GM12873 (cell line): Measurements from ENCODE around the gene KCNN3.
A peak's percentile ranks its signal among the peaks of the same experiment; 100 is the strongest.

ENCODE experiments used
- CTCF ChIP-seq: IDR thresholded peaks from 2 replicates; pipeline ENCODE4 v1.5.1; 2012; ENCODE audit warnings: low read depth, mild to moderate bottlenecking, moderate library complexity, low read length, control low read depth; ENCODE audit not compliant: insufficient read depth; ENCODE audit errors: missing control alignments

KCNN3 gene

GRCh38 chr1:154792899-154793298 lies 77.2 kb downstream of the KCNN3 start:
- no peak for TF ChIP-seq CTCF

- TF ChIP-seq CTCF, result peak; percentile 48
Observed at GRCh38 chr1:154791292-154792166, 78.6 kb downstream of the KCNN3 start.

GRCh38 chr1:154788886-154789285 lies 81.2 kb downstream of the KCNN3 start:
- no peak for TF ChIP-seq CTCF

DNA sequence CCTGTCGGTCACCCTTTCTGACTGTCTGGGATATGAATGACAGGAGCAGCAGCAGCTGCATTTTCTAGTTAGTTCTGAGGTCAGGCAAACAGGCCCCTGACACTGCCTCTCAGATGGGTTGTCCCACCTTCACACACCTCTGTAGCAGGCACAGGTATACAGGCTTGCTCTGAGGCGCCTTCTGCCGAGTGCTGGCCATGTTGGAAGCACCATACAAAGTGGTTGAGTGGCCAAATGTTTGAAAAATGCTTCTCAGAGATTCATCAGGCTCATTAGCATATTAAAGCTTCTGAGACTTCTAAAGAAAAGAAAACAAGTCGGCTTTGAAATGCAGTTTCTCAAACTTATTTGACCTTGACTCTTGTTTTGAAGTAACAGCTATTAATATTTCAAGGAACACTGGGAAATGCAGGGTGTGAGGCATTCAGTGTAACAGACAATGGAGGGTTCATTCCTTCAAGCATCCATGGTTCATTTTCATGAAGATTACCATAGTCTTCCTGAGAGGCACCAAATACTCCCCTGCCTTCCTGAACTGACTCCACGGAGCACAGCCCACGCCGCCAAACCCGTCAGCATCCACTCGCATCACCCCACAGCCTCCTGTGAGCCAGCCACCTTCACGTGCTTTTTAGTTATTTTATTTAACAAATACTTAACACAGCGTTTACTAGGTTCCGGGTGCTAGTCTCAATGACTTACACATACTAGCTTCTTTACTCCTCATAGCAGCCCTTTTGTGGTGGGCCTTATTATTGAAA lies 81.8 kb downstream of the KCNN3 start:
- TF ChIP-seq CTCF, result no peak

DNA sequence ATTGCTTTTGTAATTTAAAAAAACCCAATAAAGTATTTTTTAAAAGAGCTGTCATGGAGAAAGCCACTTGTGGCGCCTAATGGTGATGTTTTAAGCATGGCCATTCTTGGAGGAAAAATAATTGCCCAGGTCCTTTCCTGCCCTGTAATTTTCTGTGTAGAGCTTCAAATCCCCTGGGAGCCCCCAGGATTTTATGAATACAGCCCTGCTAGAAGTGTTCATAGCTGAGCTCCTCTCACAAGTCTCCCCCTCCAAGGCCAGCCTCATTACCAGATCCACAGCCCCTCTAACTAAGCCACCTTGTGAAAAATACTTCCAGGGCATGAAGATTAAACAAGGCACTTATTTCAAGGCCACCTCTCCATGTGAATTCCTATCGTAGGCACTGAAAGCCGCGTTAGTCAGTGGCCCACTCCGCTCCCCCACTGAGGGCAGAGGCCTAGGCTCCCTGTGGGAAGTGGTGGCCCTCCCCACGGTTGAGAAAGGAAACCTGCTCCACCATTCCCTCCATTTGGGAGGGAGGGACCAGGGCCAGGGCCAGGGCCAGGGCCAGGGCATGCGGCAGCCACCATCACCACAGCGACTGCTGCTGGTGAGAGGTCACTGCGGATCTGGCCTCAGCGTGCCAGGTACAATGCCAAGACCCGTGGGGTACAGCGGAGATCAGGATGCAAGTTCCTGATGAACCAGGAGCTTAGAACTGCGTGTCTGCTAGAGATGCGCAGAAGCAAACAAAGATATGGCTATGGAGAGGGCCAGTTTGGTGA lies 83.1 kb downstream of the KCNN3 start:
- TF ChIP-seq CTCF, result no peak

DNA sequence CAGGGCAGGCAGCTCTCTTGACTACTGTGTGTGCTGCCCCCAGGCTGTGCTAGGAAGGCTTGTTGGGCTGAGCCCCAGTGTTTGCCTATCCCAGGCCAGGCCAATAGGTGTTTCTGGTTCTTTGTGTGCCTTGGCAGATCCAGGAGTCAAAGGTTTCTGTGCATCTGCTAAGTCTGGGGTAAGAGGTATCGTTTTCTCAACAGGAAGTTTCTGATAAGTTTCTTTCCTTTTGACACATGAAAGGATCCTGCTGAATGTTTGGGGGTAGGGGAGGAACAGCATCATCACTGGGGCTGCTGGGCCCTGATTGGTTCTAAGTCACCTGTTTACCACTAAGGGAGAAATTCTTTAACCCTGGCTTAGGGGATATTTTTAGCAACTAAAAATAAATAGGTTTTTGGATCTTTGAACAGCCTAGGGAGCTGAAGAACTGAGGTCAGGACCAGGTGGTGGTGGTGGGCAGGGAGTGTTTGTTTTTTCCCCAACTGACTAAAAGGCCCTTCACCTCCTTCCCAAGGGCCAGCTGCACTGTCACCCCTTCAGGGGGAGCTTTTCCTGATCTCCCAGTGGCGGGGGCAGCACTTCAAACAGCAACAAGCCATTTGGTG lies 85.1 kb downstream of the KCNN3 start:
- no peak for TF ChIP-seq CTCF
